PC-9 (cell line): Measurements from ENCODE around the gene RFX4. TPM values are rescaled to one million over a fixed set of nuclear protein-coding genes. Genes with fewer than 3 reads are reported as not detected.

Experiments used
- BruUV-seq: library from RNA; stranded (reverse); fragments of 400-500 nt; replicated peaks from 2 replicates; lab custom pipeline; 2021; lab: Mats Ljungman, UMichigan
- CTCF ChIA-PET: fragments of 300-600 bp; sonication (Branson Sonifier 250); formaldehyde crosslinking; loops from one replicate; lab custom pipeline; 2022; ENCODE audit warnings: antibody characterized with exemption; lab: Charles Lee
- POLR2A ChIA-PET: fragments of 300-600 bp; sonication (Branson Sonifier 250); formaldehyde crosslinking; loops from one replicate; lab custom pipeline; 2022; ENCODE audit warnings: antibody characterized with exemption; ENCODE audit not compliant: unreplicated experiment; lab: Charles Lee
- DNase-seq, 2 experiments: peaks; one replicate each; pipeline versions ENCODE4 v3.0.0 to v3.0.0-alpha.2; 2015 to 2022; ENCODE audit warnings: mixed read lengths in 1 of 2
- H2AFZ ChIP-seq: fragments of 200-600 bp; sonication (generic); 2 replicates; pipeline ENCODE4 v1.8.1; 2017; ENCODE audit warnings: antibody characterized with exemption
- H3F3A ChIP-seq: fragments of 200-600 bp; sonication (generic); 2 replicates; pipeline ENCODE4 v1.8.1; 2017; ENCODE audit warnings: antibody characterized with exemption, mild to moderate bottlenecking, low read depth; ENCODE audit not compliant: insufficient read depth
- H3K27ac ChIP-seq: fragments of 200-600 bp; sonication (generic); 2 replicates; pipeline ENCODE4 v1.6.1; 2016; ENCODE audit warnings: mixed run types
- H3K27me3 ChIP-seq: fragments of 200-600 bp; sonication (generic); 2 replicates; pipeline ENCODE4 v1.6.1; 2016; ENCODE audit warnings: low read depth, mixed run types; ENCODE audit not compliant: insufficient read depth
- H3K36me3 ChIP-seq: fragments of 200-600 bp; sonication (generic); 2 replicates; pipeline ENCODE4 v1.6.1; 2016; ENCODE audit warnings: low read depth, mixed run types
- H3K4me1 ChIP-seq: fragments of 200-600 bp; sonication (generic); replicated peaks from 2 replicates; pipeline ENCODE4 v1.6.1; 2016; ENCODE audit warnings: mixed run types; ENCODE audit not compliant: insufficient read depth
- H3K4me2 ChIP-seq: fragments of 200-600 bp; sonication (generic); 2 replicates; pipeline ENCODE4 v1.6.1; 2017; ENCODE audit warnings: mixed run types
- H3K4me3 ChIP-seq: fragments of 200-600 bp; sonication (generic); 2 replicates; pipeline ENCODE4 v1.6.1; 2016; ENCODE audit warnings: mixed run types
- H3K79me2 ChIP-seq: fragments of 200-600 bp; sonication (generic); 2 replicates; pipeline ENCODE4 v1.6.1; 2017; ENCODE audit warnings: low read depth, mixed run types
- H3K9me2 ChIP-seq: fragments of 200-600 bp; sonication (generic); 2 replicates; pipeline ENCODE4 v1.8.1; 2017; ENCODE audit warnings: mild to moderate bottlenecking; ENCODE audit not compliant: insufficient read depth
- H3K9me3 ChIP-seq: fragments of 200-600 bp; sonication (generic); 2 replicates; pipeline ENCODE4 v1.8.1; 2016; ENCODE audit warnings: low read depth; ENCODE audit not compliant: insufficient read depth
- H4K20me1 ChIP-seq: fragments of 200-600 bp; sonication (generic); 2 replicates; pipeline ENCODE4 v1.8.1; 2017; ENCODE audit not compliant: insufficient read depth
- CTCF ChIP-seq: fragments of 200-600 bp; sonication (generic); conservative IDR thresholded peaks from 2 replicates; pipeline ENCODE4 v1.6.1; 2017; ENCODE audit warnings: mixed run types, antibody characterized with exemption, mild to moderate bottlenecking, moderate library complexity
- EZH2 ChIP-seq: fragments of 200-600 bp; sonication (generic); IDR thresholded peaks from 2 replicates; pipeline ENCODE4 v1.8.0; 2017; ENCODE audit warnings: antibody characterized with exemption, low read depth
- intact Hi-C: fragments of 100-400 bp; cut with micrococcal nuclease; formaldehyde crosslinking; loops from one replicate; pipeline ENCODE4 v1.10.0; 2022; ENCODE audit not compliant: unreplicated experiment
- total RNA-seq: library from RNA; stranded (reverse); gene quantifications from 2 replicates; pipeline ENCODE4 v1.2.3, GENCODE V29; 2021

RFX4 gene
- total RNA-seq, 1 experiment from 2014 or later: not detected

- H3K27ac ChIP-seq: no peak overlapping the region
- H3K4me2 ChIP-seq: no peak overlapping the region
- no peaks in the 10 kb centered on the region for H3K9me3 ChIP-seq
- no peaks in the 10 kb centered on the region for H3F3A ChIP-seq
- no peak overlapping the region for H2AFZ ChIP-seq
- intact Hi-C loops: no loop called here
- no peaks in the 10 kb centered on the region for H3K36me3 ChIP-seq
- BruUV-seq: no TSS peak
- no peaks in the 10 kb centered on the region for H4K20me1 ChIP-seq
- no peak overlapping the region for H3K4me3 ChIP-seq
- POLR2A ChIA-PET: no interaction called here
- no peaks in the 10 kb centered on the region for H3K79me2 ChIP-seq
- DNase-seq: no peak
- no peaks in the 10 kb centered on the region for H3K4me1 ChIP-seq
- TF ChIP-seq EZH2 (no peak), CTCF (no peak)
- CTCF ChIA-PET: interaction anchor here (0.6 kb wide), 1 partner anchor 22 kb away, joined by 3 read pairs; no protein-coding TSS in a partner anchor
- no peaks in the 10 kb centered on the region for H3K9me2 ChIP-seq
- peaks cover 53% of the 10 kb centered on the region for H3K27me3 ChIP-seq
These were observed 7.8 kb downstream of the RFX4 start for GRCh38 chr12:106590601-106591000.

- TF ChIP-seq CTCF (no peak), EZH2 (no peak)
- Histone ChIP-seq H3K27ac (no peak overlapping the region), H3K79me2 (no peaks in the 10 kb centered on the region), H3K4me1 (no peaks in the 10 kb centered on the region), H4K20me1 (no peaks in the 10 kb centered on the region), H3K9me3 (no peaks in the 10 kb centered on the region), H3K4me3 (no peak overlapping the region), H3F3A (no peaks in the 10 kb centered on the region), H3K27me3 (peaks cover 17% of the 10 kb centered on the region), H2AFZ (no peak overlapping the region), H3K4me2 (no peak overlapping the region), H3K36me3 (no peaks in the 10 kb centered on the region), H3K9me2 (no peaks in the 10 kb centered on the region)
- POLR2A ChIA-PET: no interaction called here
- no TSS peak for BruUV-seq
- CTCF ChIA-PET: interaction anchor here (0.6 kb wide), 1 partner anchor 238 kb away, joined by 3 read pairs; no protein-coding TSS in a partner anchor
- no peak for DNase-seq
- intact Hi-C loops: no loop called here
These were observed 11.6 kb downstream of the RFX4 start for GRCh38 chr12:106594447-106594846.

DNA sequence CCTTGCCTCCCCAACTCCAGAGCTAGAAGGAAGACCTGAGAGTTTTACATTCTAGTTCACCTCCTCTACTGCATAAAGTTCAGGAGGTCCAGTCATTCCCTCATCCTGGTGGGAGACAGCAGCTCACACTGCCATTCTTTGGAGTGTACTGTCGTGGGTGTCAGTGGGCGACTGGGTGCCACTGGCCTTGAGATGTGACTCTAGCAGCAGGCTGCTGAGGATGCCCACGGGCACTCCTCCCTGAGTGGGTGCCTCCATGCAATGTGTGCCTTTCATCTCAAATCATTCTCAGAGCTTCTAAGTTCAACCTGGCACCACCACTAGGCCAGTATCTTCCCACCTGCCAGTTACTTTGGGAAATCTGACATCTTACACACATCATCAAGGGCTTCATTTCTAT, 12.5 kb downstream of the RFX4 start:
- Histone ChIP-seq H3K36me3 (no peaks in the 10 kb centered on the region), H4K20me1 (no peaks in the 10 kb centered on the region), H3K79me2 (no peaks in the 10 kb centered on the region), H3K27me3 (peaks cover 9% of the 10 kb centered on the region; the same call in 1 of the 2 replicates), H3F3A (no peaks in the 10 kb centered on the region), H3K9me3 (no peaks in the 10 kb centered on the region), H3K4me3 (no peak overlapping the region), H2AFZ (no peak overlapping the region), H3K9me2 (no peaks in the 10 kb centered on the region), H3K27ac (no peak overlapping the region), H3K4me1 (no peaks in the 10 kb centered on the region), H3K4me2 (no peak overlapping the region)
- TF ChIP-seq EZH2 (no peak), CTCF (no peak)
- ChIA-PET CTCF (interaction anchor here (0.6 kb wide), 1 partner anchor 238 kb away, joined by 3 read pairs; no protein-coding TSS in a partner anchor), POLR2A (no interaction called here)
- intact Hi-C loops: no loop called here
- no peak for DNase-seq
- no TSS peak for BruUV-seq
